ENCODE data around the gene ABCF1.

- TF ChIP-seq, protein P1, sequence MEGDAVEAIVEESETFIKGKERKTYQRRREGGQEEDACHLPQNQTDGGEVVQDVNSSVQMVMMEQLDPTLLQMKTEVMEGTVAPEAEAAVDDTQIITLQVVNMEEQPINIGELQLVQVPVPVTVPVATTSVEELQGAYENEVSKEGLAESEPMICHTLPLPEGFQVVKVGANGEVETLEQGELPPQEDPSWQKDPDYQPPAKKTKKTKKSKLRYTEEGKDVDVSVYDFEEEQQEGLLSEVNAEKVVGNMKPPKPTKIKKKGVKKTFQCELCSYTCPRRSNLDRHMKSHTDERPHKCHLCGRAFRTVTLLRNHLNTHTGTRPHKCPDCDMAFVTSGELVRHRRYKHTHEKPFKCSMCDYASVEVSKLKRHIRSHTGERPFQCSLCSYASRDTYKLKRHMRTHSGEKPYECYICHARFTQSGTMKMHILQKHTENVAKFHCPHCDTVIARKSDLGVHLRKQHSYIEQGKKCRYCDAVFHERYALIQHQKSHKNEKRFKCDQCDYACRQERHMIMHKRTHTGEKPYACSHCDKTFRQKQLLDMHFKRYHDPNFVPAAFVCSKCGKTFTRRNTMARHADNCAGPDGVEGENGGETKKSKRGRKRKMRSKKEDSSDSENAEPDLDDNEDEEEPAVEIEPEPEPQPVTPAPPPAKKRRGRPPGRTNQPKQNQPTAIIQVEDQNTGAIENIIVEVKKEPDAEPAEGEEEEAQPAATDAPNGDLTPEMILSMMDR (IDR thresholded peaks at IDR 0.05): no peak
- no peak for TF ChIP-seq POLR2A (IDR thresholded peaks at IDR 0.05)
These were observed 27.8 kb downstream of the ABCF1 start for GRCh38 chr6:30598912-30599624.

Measured in lower leg skin (tissue), 3 donors.